ENCODE measurements around the gene RADIL.

Gene RADIL

DNA sequence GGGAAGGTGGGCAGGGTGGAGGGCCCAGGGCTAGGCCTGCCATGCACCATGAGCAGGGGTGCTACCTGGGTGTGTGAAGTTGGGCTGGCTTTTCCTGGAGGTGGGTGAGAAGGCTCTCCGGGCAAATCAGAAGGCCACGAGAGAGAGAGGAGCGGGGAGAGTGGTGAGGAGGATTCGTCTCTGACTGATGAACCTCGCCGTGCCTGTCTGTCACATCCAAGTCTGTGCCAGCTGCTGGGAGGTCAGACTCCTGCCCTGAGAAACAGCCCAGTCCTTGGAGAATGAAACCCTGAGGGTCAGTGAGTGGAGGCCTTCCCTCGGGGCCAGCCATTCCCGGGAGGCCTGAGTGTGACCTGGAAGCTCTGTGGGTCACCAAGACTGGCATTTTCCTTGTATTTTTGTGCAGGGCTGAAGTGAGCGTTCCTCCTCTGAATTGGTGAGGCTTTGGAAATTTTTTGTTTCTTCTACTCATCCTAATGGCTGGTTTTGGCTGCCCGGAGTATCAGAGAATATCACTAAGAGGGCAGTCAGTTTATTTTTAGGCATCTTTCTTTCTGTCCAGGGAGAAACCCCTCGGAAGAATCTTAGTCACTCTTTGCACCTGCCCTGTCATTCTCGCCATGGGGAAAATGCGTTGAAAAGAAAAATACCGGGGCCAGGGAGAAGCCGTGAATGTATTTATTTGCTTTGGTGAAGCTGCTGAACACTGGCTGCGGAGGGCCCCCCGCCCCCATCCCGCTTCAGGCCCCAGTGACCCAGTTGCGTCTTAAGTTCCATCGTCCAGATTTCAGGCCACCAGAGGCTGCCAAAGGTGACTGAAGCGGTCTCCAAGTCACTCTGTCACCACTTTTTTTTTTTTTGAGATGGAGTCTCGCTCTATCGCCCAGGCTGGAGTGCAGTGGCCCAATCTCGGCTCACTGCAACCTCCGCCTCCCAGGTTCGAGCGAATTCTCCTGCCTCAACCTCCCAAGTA lies 114.6 kb downstream of the RADIL start:
- DNase-seq: no peak

DNA sequence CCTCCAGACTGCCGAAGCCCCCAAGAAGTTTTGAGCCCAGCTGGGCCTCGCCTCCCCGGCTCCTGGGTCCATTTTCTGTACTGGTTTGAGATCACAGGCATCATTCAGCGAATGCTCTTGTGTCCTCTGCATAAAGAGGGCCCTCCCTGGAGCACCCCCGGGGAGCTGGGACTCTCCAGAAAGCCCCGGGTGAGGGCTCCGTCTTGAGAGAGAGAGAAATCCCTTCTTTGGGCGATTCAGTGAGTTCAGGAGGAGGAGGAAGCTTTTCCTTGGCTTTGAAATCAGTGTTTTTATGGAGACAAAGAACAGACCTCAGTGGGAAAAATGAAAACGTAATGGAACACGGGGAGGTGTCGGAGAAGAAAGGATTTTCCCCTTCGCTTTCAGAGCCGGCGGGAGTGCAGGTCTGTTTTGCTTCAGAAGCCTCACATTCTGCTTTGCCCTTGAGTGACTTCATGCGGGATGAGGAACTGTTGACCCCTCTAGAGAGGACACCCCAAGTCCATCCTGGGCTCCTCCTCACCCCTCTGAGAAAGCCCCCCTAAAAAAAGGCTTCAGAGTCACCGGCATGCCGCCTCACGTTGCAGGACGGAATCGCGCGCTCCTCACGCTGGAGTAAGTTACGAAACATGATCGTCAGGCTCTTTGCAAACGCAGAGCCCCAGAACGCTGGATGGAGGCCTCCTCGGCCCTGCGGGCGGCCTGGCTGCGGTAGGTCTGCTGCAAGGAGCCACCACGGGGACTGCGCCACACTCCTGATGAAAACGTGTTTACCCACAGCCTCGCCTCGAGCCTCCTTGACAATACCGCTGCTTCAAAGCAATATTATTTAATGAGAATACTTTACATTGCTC lies 116.6 kb downstream of the RADIL start:
- DNase-seq: no peak

DNA sequence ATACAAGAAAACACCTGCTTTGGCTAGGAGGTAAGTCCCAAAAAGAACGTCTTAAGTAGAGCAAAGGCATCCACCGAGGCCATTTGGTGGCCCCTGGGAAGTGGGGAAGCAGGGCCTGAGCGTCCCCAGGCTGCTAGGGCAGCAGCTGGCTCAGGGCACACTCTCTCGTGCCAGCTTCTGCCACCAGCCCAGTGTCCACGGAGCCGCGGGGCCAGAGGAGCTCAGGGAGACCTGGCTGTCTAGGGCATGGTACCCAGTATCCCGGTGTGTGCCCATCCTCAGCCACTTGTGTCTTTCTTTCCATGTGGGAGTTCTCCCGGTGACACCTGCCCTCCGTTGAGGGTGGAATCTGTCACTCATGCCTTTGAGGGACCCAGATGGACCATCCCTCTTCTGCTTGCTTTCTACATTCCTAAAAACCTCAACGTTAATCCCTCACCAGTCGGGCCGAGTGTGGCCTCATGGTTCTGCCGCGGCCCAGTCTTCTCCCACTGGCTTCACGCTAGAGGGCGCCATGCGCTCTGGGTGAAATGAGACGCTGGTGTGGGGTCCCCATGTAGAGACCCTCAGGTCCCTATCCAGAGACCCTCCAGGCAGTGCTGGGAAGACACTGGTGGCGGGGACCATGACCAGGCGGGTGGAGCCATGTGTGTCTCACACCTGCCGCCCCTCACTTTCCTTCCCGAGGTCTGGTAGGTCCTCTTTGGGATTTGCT lies 117.6 kb downstream of the RADIL start:
- no peak for DNase-seq

DNA sequence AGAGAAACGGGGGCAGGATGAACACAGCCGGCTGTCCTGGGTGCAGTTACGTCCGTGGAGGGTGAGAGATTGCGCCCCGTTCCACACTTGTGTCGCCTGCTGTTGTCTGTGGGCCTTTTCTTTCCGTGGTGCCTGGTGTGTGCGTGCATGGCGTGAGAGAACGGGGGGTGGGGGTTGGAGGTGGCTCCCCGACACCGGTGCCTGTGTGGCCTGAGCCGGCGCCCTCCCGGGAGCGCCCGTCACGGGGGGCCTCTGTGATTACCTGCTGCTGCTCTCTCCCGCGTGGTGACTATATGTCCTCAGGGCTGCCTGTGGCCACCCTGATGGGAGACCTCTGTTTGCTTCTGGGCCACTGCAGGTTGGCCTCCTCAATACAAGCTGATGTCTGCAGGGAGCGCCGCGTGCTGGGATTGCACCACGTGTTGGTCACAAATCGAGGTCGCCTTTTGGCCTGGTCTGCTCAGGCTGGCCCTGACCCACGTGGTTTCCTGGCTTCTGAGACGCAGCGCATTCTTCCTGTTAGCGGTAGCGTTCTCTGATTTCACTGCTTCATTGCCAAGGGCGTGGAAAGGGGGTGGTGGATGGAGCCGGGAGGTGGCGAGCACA lies 119.0 kb downstream of the RADIL start:
- DNase-seq: no peak

DNA sequence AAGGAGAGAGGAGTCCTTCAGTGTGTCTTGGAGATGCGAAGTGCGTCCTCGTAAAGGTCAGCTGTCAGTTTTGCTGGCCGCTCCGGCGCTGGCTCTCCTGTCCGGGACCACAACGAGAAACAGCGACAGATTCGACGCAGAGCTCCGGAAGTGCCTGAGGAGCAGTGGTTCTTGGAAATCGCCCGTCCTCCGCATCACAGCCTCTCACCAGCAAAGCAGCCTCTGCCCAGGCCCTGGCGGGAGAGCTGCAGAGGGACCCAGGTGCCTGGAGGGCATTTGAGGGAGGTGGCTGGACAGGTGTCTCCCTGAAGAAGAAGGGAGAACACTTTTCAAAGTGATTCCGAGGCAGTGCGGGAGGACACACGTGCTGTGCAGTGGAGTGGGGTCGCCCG lies 119.7 kb downstream of the RADIL start:
- DNase-seq: no peak

DNA sequence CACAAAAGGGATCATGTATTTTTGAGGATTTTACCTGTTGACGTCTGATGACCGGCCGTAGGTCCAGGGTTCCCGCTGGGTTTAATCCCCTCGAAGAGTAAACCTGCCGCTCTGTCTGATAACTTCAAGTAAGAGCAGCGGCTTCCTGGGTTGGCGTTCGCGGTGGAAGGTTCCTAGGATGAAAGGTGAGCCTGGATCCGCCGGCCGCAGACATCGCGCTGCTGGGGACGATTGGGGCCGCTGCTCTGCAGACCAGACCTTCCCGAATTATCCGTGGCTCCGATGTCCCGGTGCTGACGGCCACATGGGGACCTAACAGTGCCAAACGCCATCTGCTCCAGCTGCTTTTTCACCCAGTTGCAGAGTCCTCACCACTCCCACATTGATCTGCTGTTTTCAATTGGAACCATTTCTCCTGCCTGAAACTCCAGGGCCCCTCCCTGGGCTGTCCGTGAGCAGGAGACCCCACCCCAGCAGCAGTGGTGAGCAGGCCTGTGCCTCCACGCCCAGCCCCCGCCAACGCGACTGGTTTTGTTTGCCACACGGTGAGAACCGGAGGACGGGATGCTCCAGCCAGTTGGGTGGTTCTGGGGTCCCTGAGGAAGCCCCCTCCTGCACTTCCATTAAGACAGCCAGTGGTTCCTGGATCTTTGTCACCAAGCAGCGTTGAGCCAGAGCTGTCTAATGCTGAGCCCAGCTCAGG lies 120.3 kb downstream of the RADIL start:
- DNase-seq: no peak

DNA sequence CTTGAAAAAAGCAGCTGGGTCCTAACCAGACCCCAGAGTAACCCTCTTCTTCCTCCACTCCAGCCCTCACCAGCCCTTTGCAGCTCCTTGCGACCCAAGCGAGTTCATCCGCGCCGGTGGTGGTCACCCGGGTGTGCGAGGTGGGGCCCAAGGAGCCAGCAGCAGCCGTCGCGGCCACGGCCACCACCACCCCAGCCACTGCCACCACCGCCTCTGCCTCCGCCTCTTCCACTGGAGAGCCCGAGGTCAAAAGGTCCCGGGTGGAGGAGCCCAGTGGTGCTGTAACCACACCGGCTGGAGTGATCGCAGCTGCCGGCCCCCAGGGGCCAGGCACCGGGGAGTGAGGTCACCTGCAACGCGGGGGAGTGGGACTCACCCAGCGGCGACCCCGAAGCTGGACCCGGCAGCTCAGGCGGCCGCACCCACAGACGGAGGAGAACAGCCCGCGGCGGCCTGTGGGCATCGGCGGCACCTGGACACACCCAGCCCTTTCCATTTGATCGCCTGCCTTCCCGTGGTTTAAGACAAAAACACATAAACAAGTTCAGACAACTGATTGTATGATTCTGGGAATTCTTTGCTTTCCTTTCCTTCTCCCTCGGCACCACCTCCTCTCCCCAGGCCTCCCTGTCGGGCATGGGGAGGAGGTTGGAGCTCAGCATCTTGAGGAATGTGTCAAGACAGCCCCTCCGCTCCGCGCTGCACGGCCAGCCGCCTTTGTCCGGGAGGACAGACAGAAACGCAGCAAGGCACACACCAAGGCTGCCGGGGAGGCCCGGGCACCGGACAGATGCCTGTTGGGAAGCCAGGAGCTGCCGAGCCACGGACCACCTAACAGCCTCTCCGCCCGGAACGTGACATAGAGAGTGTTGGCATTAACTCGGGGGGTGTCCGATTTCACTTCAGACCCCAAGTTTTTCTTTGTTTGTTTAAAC lies 121.1 kb downstream of the RADIL start:
- DNase-seq: peak; percentile 28

DNA sequence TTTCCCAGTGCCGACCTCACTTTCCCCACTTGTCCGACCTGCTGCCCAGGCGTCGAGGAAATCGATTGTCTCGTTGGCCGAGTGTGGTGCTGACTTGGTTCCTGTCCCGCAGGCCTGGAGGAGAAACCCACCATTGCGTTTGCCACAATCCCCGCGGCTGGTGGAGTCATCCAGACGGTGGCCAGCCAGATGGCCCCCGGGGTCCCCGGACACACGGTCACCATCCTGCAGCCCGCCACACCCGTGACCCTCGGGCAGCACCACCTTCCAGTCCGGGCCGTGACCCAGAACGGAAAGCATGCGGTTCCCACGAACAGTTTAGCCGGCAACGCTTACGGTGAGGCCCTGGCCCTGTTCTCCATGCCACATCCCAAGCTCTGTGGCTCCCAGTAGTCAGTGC lies 122.6 kb downstream of the RADIL start:
- no peak for DNase-seq

DNA sequence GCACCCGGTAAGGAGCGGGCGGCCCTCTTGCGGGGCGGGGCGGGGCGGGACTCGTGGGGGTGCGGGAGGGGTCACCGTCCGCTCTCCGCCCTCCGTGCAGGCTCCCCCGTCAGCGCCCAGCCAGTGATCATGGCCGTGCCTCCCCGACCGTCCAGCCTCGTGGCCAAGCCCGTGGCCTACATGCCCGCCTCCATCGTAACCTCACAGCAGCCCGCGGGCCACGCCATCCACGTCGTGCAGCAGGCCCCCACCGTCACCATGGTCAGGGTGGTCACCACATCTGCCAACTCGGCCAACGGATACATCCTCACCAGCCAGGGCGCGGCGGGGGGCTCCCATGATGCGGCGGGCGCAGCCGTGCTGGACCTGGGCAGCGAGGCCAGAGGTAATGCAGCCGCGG lies 124.3 kb downstream of the RADIL start:
- DNase-seq: peak; percentile 29

DNA sequence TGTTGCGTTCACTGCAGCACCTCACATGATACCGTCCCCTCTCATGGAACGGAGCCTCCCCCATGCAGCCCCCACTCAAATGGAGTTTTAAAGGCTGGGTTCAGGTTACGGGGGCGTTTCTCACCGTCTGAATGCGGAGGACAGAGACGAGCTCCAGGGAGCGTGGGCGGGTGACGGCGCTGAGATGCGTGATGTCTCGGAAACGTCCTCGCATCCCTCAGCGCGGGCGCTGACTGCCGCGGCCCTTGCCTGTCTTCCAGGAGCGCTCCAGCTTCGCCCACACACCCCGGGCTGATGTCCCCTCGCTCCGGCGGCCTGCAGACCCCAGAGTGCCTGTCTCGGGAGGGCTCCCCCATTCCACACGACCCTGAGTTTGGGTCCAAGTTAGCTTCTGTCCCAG lies 124.7 kb downstream of the RADIL start:
- DNase-seq: peak; percentile 31

DNA sequence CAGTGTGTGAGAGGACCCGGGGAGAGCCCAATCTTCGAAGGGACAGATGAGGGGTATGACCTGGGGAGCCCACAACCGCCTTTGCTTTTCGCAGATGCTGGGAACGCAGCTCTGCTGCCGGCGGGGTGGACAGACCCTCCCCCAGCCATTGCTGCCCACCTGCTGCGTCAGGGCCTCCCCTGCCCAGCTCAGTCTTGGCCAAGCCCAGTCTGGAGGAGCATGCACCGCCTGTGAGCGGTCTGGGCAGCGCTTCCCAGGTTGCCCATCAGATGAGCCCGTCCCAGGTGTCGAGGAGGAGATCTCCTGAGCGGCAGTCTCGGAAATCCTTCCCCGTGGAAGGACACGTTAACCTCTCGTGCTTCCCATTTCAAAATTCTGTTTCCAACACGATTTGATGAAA lies 125.4 kb downstream of the RADIL start:
- no peak for DNase-seq

DNA sequence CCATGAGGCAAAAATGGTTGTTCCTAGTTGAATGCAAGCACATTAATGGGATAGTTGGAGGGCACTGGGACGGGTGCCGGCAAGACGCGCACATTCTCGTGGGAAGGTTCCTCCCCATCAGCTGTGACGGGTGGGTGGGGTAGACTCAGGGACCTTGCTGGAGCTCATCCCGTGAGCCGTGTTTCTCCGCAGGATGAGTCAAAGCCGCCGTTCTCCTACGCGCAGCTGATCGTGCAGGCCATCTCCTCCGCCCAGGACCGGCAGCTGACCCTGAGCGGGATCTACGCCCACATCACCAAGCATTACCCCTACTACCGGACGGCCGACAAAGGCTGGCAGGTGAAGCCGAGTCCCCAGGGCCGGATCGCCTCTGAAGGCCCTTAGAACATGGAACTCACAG lies 128.5 kb downstream of the RADIL start:
- DNase-seq: no peak

DNA sequence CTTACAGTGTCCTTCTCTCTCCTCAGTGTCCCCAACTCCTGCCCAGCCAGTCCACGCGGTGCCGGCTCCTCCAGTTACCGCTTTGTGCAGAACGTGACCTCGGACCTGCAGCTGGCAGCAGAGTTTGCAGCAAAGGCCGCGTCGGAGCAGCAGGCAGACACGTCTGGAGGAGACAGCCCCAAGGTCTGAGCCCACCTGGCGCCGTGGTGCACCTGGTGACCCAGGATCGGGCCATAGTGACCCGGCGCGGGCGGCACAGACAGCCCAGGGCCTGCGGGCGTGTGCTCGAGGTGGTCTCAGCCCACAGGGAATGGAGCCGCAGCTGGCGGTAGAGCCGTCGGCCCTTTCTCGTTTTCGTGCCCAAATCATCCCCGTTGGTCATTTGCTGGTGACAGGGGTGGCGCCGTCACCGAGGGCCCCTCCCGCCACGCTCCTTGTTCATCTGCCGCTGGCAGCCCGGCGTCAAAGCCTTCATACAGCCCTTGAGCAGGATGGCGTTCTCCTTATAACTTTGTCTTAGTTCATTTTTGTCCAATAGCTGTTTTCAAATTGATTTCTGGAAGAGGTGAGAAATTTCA lies 129.0 kb downstream of the RADIL start:
- no peak for DNase-seq

DNA sequence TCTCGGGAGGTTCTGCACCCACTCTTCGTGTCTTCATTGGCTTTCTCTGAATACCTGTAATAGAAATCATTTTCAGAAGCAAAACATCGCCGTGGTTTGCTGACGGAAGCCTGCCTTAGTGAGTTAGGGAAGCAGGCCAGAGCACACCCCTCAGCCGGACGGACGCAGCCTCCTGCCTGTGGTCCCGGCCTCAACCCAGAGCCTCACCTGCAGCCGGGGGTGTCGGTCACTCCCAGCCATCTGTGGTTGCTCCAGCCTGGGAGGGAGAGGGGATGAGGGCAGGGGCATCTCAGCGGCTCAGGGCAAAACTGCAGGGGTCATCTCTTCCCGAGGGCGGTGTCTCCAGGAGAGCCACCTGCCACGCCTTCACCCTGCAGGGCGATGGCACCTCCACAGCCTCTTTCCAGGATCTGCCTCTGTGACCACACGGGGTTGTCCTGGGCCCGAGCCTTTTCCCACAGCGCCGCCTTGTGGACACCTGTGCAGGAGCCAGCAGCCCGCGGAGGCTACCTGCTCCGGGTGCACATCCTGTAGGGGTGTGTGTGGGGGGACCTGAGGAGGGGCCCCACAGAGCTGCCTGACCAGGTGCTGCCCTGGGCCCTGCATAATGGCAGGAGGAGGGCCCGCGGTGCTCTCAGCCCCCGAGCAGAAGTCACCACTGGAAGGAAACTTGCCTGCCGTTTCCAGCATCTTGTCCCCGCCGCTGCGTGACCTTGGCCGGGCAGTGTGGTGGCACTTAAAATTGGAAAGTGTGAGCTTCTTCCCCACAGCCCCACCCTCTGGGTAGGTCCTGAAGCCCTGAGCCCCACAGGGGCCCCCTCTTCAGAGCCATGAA lies 129.7 kb downstream of the RADIL start:
- no peak for DNase-seq

DNA sequence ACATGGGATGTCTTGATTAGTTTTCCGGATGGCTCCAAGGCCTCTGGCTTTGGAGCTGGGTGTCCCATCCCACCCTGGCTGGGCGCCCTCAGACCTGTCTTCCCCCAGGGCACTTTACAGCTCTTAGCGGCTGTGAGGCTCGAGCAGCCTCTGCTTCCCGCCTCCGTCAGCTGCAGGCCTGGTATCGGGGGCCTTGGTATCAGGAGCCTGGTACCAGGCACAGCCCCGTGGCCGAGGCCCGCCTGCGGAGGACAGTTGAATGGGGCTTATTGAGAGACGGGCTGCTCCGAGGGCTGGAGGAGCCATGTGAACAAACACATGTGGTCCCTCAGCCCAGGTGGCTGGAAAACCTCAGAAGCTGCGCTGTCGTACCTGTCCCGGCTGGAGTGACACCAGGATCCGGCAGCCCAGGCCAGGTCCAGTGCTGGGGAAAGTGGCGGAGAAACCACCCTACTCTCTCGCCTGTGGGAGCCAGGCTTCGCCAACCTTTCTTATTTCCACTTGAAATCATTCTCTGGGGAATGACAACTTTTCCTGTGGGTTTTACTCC lies 132.0 kb downstream of the RADIL start:
- no peak for DNase-seq

DNA sequence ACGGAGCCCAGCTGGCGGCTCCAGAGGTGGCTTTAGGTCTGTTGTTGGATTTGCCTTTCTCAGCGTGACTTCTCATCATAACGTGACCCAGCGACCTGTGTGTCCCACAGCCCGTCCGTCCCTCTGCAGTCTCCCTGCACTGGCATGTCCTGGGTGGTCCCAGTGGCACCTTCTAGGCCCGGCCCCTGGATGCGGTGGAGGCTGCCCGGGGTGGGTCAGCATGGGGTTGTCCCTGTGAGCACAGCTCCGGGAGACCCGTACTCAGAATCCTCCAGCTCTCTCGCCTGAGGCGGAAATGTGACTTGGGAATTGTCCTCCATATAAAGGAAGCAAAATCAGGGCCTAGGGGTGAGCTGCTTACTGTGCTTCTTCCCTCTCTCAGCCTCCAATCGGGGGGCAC lies 133.7 kb downstream of the RADIL start:
- DNase-seq: no peak

DNA sequence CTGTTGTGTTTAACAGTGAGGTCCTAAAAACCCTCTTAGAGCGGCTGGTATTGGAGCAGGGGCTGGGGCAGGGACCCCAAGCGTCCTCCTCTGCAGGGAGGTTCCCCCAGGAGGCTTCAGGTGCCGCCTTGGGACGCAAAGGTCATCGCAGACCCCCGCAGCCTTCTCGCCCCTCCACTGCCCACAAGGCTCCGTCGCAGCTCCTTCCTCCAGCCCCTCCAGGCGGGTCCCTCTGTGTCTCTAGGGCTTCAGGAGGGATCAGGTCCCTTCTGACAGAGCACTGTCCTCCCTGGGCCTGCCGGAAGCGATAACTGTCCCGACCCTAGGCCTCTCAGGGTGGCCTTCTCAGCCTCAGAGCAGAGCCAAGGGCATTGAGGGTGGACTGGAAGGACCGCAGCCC lies 134.2 kb downstream of the RADIL start:
- no peak for DNase-seq

Measured in left hindlimb (tissue), 1 donor.